ENCODE measurements around the gene OVOL2.
A peak's percentile ranks its signal among the peaks of the same experiment; 100 is the strongest.

Gene OVOL2

GRCh38 chr20:18011951-18012645 is 45.6 kb downstream of the OVOL2 start:
- DNase-seq = no peak

- no peak for DNase-seq
These were observed 46.2 kb downstream of the OVOL2 start for GRCh38 chr20:18011482-18011881.

GRCh38 chr20:18009116-18009515 is 48.6 kb downstream of the OVOL2 start:
- no peak for DNase-seq

- no peak for DNase-seq
These were observed 50.0 kb downstream of the OVOL2 start for GRCh38 chr20:18007534-18008292.

- no peak for DNase-seq
These were observed 51.0 kb downstream of the OVOL2 start for GRCh38 chr20:18006684-18007083.

GRCh38 chr20:18005990-18006364 is 51.7 kb downstream of the OVOL2 start:
- no peak for DNase-seq

GRCh38 chr20:18005170-18005989 is 52.3 kb downstream of the OVOL2 start:
- DNase-seq = no peak

- DNase-seq = no peak
These were observed 53.2 kb downstream of the OVOL2 start for GRCh38 chr20:18004384-18005031.

GRCh38 chr20:18003897-18004296 is 53.8 kb downstream of the OVOL2 start:
- DNase-seq = no peak

- no peak for DNase-seq
These were observed 56.4 kb downstream of the OVOL2 start for GRCh38 chr20:18001131-18001921.

- no peak for DNase-seq
These were observed 58.1 kb downstream of the OVOL2 start for GRCh38 chr20:17999566-17999965.

- DNase-seq = no peak
These were observed 59.3 kb downstream of the OVOL2 start for GRCh38 chr20:17998446-17998845.

- peak; percentile 64 for DNase-seq
These were observed 61.5 kb downstream of the OVOL2 start for GRCh38 chr20:17995967-17996819.

GRCh38 chr20:17993546-17993945 is 64.2 kb downstream of the OVOL2 start:
- DNase-seq = no peak

GRCh38 chr20:17992847-17993513 is 64.7 kb downstream of the OVOL2 start:
- DNase-seq = no peak

- DNase-seq = no peak
These were observed 65.5 kb downstream of the OVOL2 start for GRCh38 chr20:17992224-17992637.

GRCh38 chr20:17990278-17990972 is 67.3 kb downstream of the OVOL2 start:
- no peak for DNase-seq

- no peak for DNase-seq
These were observed 69.7 kb downstream of the OVOL2 start for GRCh38 chr20:17987988-17988387.

GRCh38 chr20:17985388-17986018 is 72.2 kb downstream of the OVOL2 start:
- no peak for DNase-seq

GRCh38 chr20:17976305-17976704 is 81.4 kb downstream of the OVOL2 start:
- no peak for DNase-seq
